ENCODE results near the gene GSAP.

Gene GSAP

GRCh38 chr7:77409739-77410547, 6.2 kb downstream of the GSAP start:
- DNase-seq (ENCODE audit: insufficient read length, low spot score) (no peak), FAIRE-seq (no peak)

GRCh38 chr7:77409005-77409738, 7.0 kb downstream of the GSAP start:
- FAIRE-seq = no peak
- no peak for DNase-seq (ENCODE audit: insufficient read length, low spot score)

- FAIRE-seq = no peak
- DNase-seq (ENCODE audit: insufficient read length, low spot score) = no peak
Measured at GRCh38 chr7:77407906-77408305, 8.2 kb downstream of the GSAP start.

- no peak for FAIRE-seq
- no peak for DNase-seq (ENCODE audit: insufficient read length, low spot score)
Measured at GRCh38 chr7:77406421-77406820, 9.7 kb downstream of the GSAP start.

GRCh38 chr7:77404641-77405040, 11.5 kb downstream of the GSAP start:
- FAIRE-seq = no peak

GRCh38 chr7:77403957-77404356, 12.2 kb downstream of the GSAP start:
- no peak for DNase-seq (ENCODE audit: insufficient read length, low spot score)
- FAIRE-seq = no peak

More at GRCh38 chr7:77404641-77405040, 11.5 kb downstream of the GSAP start:
- DNase-seq (ENCODE audit: insufficient read length, low spot score) = no peak

GRCh38 chr7:77402818-77403217, 13.3 kb downstream of the GSAP start:
- no peak for FAIRE-seq
- DNase-seq (ENCODE audit: insufficient read length, low spot score) = no peak

- DNase-seq (ENCODE audit: insufficient read length, low spot score) (no peak), FAIRE-seq (no peak)
Measured at GRCh38 chr7:77401002-77401401, 15.1 kb downstream of the GSAP start.

- FAIRE-seq (no peak), DNase-seq (ENCODE audit: insufficient read length, low spot score) (no peak)
Measured at GRCh38 chr7:77399816-77400215, 16.3 kb downstream of the GSAP start.

GRCh38 chr7:77396894-77397547, 19.1 kb downstream of the GSAP start:
- no peak for FAIRE-seq
- DNase-seq (ENCODE audit: insufficient read length, low spot score) = no peak

GRCh38 chr7:77395626-77396025, 20.5 kb downstream of the GSAP start:
- FAIRE-seq (no peak), DNase-seq (ENCODE audit: insufficient read length, low spot score) (no peak)

- no peak for FAIRE-seq
Measured at GRCh38 chr7:77393954-77394353, 22.2 kb downstream of the GSAP start.

GRCh38 chr7:77393261-77393660, 22.9 kb downstream of the GSAP start:
- FAIRE-seq (no peak), DNase-seq (ENCODE audit: insufficient read length, low spot score) (no peak)

More at GRCh38 chr7:77393954-77394353, 22.2 kb downstream of the GSAP start:
- DNase-seq (ENCODE audit: insufficient read length, low spot score) = no peak

- DNase-seq (ENCODE audit: insufficient read length, low spot score) (no peak), FAIRE-seq (no peak)
Measured at GRCh38 chr7:77391230-77391629, 24.9 kb downstream of the GSAP start.

- DNase-seq (ENCODE audit: insufficient read length, low spot score) (no peak), FAIRE-seq (no peak)
Measured at GRCh38 chr7:77388055-77388641, 28.0 kb downstream of the GSAP start.

GRCh38 chr7:77386165-77386822, 29.9 kb downstream of the GSAP start:
- no peak for DNase-seq (ENCODE audit: insufficient read length, low spot score)
- FAIRE-seq = no peak

- no peak for FAIRE-seq
- DNase-seq (ENCODE audit: insufficient read length, low spot score) = no peak
Measured at GRCh38 chr7:77383333-77383740, 32.8 kb downstream of the GSAP start.

- no peak for FAIRE-seq
- no peak for DNase-seq (ENCODE audit: insufficient read length, low spot score)
Measured at GRCh38 chr7:77382532-77382931, 33.6 kb downstream of the GSAP start.

GRCh38 chr7:77378584-77378983, 37.6 kb downstream of the GSAP start:
- FAIRE-seq (no peak), DNase-seq (ENCODE audit: insufficient read length, low spot score) (no peak)

GRCh38 chr7:77370606-77371005, 45.5 kb downstream of the GSAP start:
- no peak for FAIRE-seq
- no peak for DNase-seq (ENCODE audit: insufficient read length, low spot score)

GRCh38 chr7:77368974-77369373, 47.2 kb downstream of the GSAP start:
- DNase-seq (ENCODE audit: insufficient read length, low spot score) = no peak
- FAIRE-seq = no peak

Measured in HTR-8/SVneo (cell line).